T-helper 17 cell (primary cell): Measurements from ENCODE around the gene SRGAP3. TPM values are rescaled to one million over a fixed set of nuclear protein-coding genes. Genes with fewer than 3 reads are reported as not detected.
"Not testable (repeated sequence)": the region's sequence is repeated elsewhere in the genome, so short reads cannot be mapped to it uniquely, and the experiment has no call there.

Experiments
- ATAC-seq: fragments of 150-1000 bp; cut with Tn5 transposase; 2 replicates; pipeline ENCODE4 v1.10.0; 2021; ENCODE audit warnings: mild to moderate bottlenecking, moderate library complexity
- DNase-seq, 3 donors: peaks; one replicate each; pipeline versions ENCODE4 v3.0.0 to v3.0.0-alpha.2; 2020 to 2021
- H3K9me3 ChIP-seq: one replicate; pipeline ENCODE4 v1.7.0; 2013; ENCODE audit warnings: low read length, mild to moderate bottlenecking; ENCODE audit not compliant: control insufficient read depth, poor library complexity, severe bottlenecking
- H3K27ac Mint-ChIP-seq: one replicate; pipeline ENCODE4 v1.8.0; 2022; ENCODE audit warnings: mild to moderate bottlenecking, moderate library complexity, mixed read lengths
- H3K27me3 Mint-ChIP-seq: one replicate; pipeline ENCODE4 v1.8.0; 2022; ENCODE audit warnings: mixed read lengths
- H3K36me3 Mint-ChIP-seq: one replicate; pipeline ENCODE4 v1.8.0; 2022; ENCODE audit warnings: low read depth, mixed read lengths
- H3K4me1 Mint-ChIP-seq: one replicate; pipeline ENCODE4 v1.8.0; 2022; ENCODE audit warnings: mild to moderate bottlenecking, mixed read lengths
- H3K4me3 Mint-ChIP-seq: one replicate; pipeline ENCODE4 v1.8.0; 2022; ENCODE audit warnings: mild to moderate bottlenecking, moderate library complexity, mixed read lengths
- total RNA-seq, 4 donors: library from RNA in 2 of 4; stranded (reverse) in 2 of 4; gene quantifications; one replicate each; pipeline ENCODE4 v1.2.3 and lab custom pipeline; 2022 to 2026

SRGAP3 gene
- total RNA-seq, result 1 to 10 TPM; 1.8 to 2.2 TPM
- 2.4 to 5.6 reads per million in 2 donors for total RNA-seq (lab: John Stamatoyannopoulos, UW)

DNA sequence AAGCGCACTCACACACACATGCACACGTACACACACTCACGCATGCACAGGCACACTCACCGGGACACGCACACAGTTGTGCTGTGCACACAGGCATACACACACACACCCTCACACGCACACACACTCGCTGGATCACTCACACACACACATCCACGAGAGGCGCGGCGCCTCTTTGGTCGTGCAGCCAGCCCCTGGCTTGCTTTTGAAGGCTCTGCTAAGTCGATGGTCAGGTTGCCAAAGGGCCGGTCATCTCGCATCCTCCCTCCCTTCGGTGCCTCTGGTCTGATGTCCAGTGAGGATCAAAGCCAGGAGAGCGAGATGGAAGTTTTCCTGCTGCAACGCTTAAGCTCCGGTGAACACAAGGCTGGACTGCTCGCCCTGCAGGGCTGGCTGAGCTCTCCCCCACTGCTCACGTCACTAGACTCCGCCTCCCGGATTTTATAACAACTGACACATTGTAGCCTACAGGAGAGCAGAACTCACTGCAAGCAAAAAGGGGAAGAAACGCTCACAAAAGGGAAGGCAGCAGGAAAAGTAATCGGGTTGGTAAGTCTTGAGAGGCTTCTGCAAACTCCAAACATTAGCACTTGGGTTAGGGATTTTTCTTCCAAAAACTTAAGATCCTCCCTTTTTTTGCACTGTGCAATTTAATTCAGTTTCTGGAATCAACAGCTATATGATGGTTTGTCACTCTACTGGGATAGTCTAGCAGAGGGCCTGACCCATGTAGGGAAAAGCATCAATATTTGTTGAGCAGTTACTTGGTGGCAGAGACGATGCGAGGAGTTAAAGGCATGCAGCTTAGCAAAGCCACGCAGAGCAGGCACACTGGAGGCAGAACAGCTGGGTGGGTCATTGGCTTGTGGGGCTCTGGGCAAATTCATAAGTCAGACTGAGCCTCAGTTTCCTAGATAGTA is at the start of gene SRGAP3:
TSS of gene SRGAP3 (minus strand) at position 374 of the 920 bp plus-strand sequence. CDS start 695 bp downstream, outside the sequence.
- Mint-ChIP-seq H3K36me3 (no peaks in the 10 kb centered on the region), H3K27me3 (peaks cover 32% of the 10 kb centered on the region), H3K4me1 (peaks cover 16% of the 10 kb centered on the region), H3K27ac (peak within 1 kb of the TSS; percentile 68), H3K4me3 (peak within 1 kb of the TSS; percentile 92)
- DNase-seq (peak; percentile 31 to 48 (median 46)), ATAC-seq (peak; percentile 99)
- H3K9me3 ChIP-seq, result no peaks in the 10 kb centered on the region

GRCh38 chr3:9298236-9298635 is 48.8 kb upstream of the SRGAP3 start:
- H3K9me3 ChIP-seq, result no peaks in the 10 kb centered on the region
- Mint-ChIP-seq H3K27ac (no peak overlapping the region), H3K36me3 (peaks cover 7% of the 10 kb centered on the region), H3K27me3 (peaks cover 41% of the 10 kb centered on the region), H3K4me1 (peaks cover 6% of the 10 kb centered on the region), H3K4me3 (no peak overlapping the region)
- no peak for ATAC-seq
- DNase-seq, result no peak

DNA sequence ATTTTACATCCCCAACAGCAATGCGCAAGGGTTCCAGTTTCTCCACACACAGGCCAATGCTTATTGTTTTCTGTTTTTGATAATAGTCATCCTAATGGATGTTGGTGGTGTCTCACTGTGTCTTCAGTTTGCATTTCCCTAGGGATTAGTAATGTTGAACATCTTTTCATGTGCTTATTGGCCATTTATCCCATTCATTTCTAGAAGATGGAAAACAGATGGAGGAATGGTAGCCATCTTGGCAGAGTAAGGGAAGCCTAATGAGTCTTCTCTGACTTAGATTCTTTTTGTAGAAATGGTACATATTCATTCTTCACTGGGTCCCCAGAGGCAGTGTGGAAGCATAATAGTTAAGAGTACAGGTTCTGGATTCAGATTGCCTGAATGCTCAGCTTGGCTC is 46.8 kb upstream of the SRGAP3 start:
- H3K36me3 Mint-ChIP-seq, result peaks cover 9% of the 10 kb centered on the region
- no peak for ATAC-seq

GRCh38 chr3:9295007-9295406 is 45.6 kb upstream of the SRGAP3 start:
- no peaks in the 10 kb centered on the region for H3K9me3 ChIP-seq
- ATAC-seq, result no peak
- no peak overlapping the region for H3K27ac Mint-ChIP-seq
- peaks cover 39% of the 10 kb centered on the region for H3K27me3 Mint-ChIP-seq
- no peak overlapping the region for H3K4me3 Mint-ChIP-seq
- no peak for DNase-seq
- no peaks in the 10 kb centered on the region for H3K4me1 Mint-ChIP-seq
- peaks cover 4% of the 10 kb centered on the region for H3K36me3 Mint-ChIP-seq

More for the DNA sequence above, 46.8 kb upstream of the SRGAP3 start:
- Mint-ChIP-seq H3K27me3 (peaks cover 37% of the 10 kb centered on the region), H3K27ac (no peak overlapping the region), H3K4me1 (no peaks in the 10 kb centered on the region), H3K4me3 (no peak overlapping the region)
- no peak for DNase-seq
- no peaks in the 10 kb centered on the region for H3K9me3 ChIP-seq

DNA sequence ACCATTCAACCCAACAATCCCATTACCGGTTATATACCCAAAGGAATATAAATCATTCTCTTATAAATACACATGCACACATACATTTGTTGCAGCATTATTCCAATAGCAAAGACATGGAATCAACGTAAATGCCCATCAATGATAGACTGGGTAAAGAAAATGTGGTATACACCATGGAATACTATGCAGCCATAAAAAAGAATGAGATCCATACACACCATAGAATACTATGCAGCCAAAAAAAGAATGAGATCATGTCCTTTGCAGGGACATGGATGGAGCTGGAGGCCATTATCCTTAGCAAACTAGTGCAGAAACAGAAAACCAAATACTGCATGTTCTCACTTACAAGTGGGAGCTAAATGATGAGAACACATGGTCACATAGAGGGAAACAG is 44.5 kb upstream of the SRGAP3 start:
- H3K9me3 ChIP-seq, H3K4me3 Mint-ChIP-seq, H3K27ac Mint-ChIP-seq, H3K4me1 Mint-ChIP-seq, DNase-seq, ATAC-seq, H3K36me3 Mint-ChIP-seq: not testable (repeated sequence)
- peaks cover 45% of the 10 kb centered on the region for H3K27me3 Mint-ChIP-seq

GRCh38 chr3:9293076-9293475 is 43.6 kb upstream of the SRGAP3 start:
- no peak overlapping the region for H3K27ac Mint-ChIP-seq
- ATAC-seq (no peak), DNase-seq (no peak)
- H3K4me1 Mint-ChIP-seq, result no peaks in the 10 kb centered on the region
- H3K4me3 Mint-ChIP-seq, result no peak overlapping the region
- H3K36me3 Mint-ChIP-seq, result peaks cover 4% of the 10 kb centered on the region
- H3K9me3 ChIP-seq, result no peaks in the 10 kb centered on the region
- H3K27me3 Mint-ChIP-seq, result peaks cover 47% of the 10 kb centered on the region

DNA sequence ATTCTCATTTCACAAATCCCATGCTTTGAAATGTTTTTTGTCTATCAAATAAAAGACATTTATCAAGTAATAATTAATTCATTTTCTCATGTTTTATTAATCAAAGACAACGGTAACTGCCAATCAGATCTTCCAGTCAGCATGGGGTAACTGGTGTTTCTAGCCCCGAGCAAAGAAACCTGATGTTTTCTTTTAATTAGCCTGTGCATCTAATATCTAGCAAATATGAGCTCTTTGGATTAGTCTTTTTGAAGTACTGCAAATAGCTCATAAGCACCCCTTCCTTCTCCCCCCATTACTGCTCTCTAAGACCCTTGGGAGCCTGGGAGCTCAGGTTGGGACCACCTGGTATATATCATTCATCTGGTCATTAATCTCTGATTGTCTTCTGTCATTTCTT is 43.1 kb upstream of the SRGAP3 start:
- H3K4me3 Mint-ChIP-seq, result no peak overlapping the region
- no peak for ATAC-seq
- no peak overlapping the region for H3K27ac Mint-ChIP-seq
- peaks cover 4% of the 10 kb centered on the region for H3K36me3 Mint-ChIP-seq
- H3K9me3 ChIP-seq, result no peaks in the 10 kb centered on the region
- DNase-seq, result no peak
- peaks cover 47% of the 10 kb centered on the region for H3K27me3 Mint-ChIP-seq
- H3K4me1 Mint-ChIP-seq, result no peaks in the 10 kb centered on the region

- no peaks in the 10 kb centered on the region for H3K4me1 Mint-ChIP-seq
- H3K36me3 Mint-ChIP-seq, result peaks cover 4% of the 10 kb centered on the region
- H3K27ac Mint-ChIP-seq, result no peak overlapping the region
- DNase-seq, result no peak
- ATAC-seq, result no peak
- H3K27me3 Mint-ChIP-seq, result peaks cover 46% of the 10 kb centered on the region
- no peak overlapping the region for H3K4me3 Mint-ChIP-seq
- H3K9me3 ChIP-seq, result no peaks in the 10 kb centered on the region
Observed at GRCh38 chr3:9291821-9292410, 42.5 kb upstream of the SRGAP3 start.

DNA sequence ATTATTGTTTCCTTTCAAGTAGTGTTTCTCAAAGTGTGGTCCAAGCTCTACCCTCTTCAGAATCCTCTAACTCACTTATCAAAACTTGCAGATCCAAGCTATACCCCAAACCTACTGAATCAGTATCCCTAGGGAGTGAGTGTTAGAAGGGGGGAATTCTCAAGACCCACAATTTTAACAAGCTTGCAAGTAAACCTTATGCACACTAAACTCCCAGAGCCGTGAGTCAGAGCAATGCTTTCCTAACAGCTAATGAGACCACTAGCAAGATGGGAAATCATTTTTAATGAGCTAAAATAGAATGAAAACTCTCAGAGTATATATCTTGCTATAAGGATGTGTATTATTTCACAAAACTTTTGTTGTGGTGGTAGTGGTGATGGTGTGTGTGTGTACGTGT is 41.1 kb upstream of the SRGAP3 start:
- Mint-ChIP-seq H3K4me3 (no peak overlapping the region), H3K36me3 (peaks cover 2% of the 10 kb centered on the region), H3K27me3 (peaks cover 39% of the 10 kb centered on the region), H3K4me1 (no peaks in the 10 kb centered on the region), H3K27ac (no peak overlapping the region)
- ATAC-seq (no peak), DNase-seq (no peak)
- no peaks in the 10 kb centered on the region for H3K9me3 ChIP-seq

DNA sequence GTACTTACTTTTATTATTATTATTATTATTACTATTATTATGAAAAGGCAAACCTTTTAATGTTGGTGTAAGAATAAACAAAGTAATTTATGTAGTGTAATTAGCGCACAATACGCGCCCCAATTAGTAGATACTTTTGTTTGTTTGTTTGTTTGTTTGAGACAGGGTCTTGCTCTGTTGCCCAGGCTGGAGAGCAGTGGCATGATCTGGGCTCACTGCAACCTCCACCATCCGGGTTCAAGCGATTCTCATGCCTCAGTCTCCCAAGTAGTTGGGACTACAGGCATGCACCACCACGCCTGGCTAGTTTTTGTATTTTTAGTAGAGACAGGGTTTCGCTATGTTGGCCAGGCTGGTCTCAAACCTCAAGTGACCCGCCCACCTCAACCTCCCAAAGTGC is 32.1 kb upstream of the SRGAP3 start:
- H3K4me1 Mint-ChIP-seq, DNase-seq, H3K27ac Mint-ChIP-seq, H3K4me3 Mint-ChIP-seq, ATAC-seq, H3K9me3 ChIP-seq, H3K36me3 Mint-ChIP-seq, H3K27me3 Mint-ChIP-seq: not testable (repeated sequence)

DNA sequence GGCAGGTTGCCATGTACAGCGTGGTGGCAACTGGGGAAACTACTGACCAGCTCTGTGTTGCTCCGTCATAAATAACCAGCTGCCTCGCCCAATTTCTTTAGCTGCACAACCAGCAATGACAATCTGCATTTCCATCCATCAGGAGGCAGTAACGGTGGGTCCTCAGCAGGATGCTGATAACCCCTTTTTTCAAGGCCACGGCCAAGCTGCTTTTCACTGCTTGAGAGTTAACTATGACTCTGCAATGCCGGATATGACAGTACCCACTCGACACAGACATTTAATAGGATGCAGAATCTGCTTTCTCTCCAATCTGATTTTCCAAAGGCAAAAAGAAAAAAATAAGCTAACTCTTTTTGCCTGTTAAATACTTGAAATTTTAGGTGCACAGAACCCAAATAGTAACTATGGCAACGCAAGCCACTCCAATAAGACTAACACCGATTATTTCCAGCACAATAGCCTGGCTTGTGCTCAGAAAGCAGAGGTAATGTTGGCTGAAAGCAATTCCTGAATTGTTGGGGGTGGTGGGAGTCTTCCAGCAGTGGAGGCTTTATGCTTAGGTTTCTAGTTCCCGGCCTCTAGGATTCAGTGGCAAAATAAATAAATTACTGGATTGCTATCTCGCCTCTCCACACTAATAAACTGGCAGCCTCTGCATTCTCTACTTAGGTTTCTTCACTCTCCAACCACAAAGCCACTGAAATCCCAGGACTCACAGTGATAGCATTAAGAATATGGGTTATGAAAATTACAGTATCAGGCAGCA is 31.2 kb upstream of the SRGAP3 start:
- H3K4me3 Mint-ChIP-seq, result no peak overlapping the region
- no peak for ATAC-seq
- no peak for DNase-seq
- H3K9me3 ChIP-seq, result no peaks in the 10 kb centered on the region
- H3K36me3 Mint-ChIP-seq, result no peaks in the 10 kb centered on the region
- peaks cover 9% of the 10 kb centered on the region for H3K27me3 Mint-ChIP-seq
- no peaks in the 10 kb centered on the region for H3K4me1 Mint-ChIP-seq
- no peak overlapping the region for H3K27ac Mint-ChIP-seq

- DNase-seq (no peak), ATAC-seq (no peak)
- Mint-ChIP-seq H3K4me1 (no peaks in the 10 kb centered on the region), H3K27ac (no peak overlapping the region), H3K36me3 (no peaks in the 10 kb centered on the region), H3K27me3 (peaks cover 9% of the 10 kb centered on the region), H3K4me3 (no peak overlapping the region)
- no peaks in the 10 kb centered on the region for H3K9me3 ChIP-seq
Observed at GRCh38 chr3:9279966-9280365, 30.5 kb upstream of the SRGAP3 start.

GRCh38 chr3:9278498-9278897 is 29.1 kb upstream of the SRGAP3 start:
- no peak for DNase-seq
- no peak overlapping the region for H3K27ac Mint-ChIP-seq
- peaks cover under 1% of the 10 kb centered on the region for H3K4me1 Mint-ChIP-seq
- H3K9me3 ChIP-seq, result no peaks in the 10 kb centered on the region
- H3K4me3 Mint-ChIP-seq, result no peak overlapping the region
- peaks cover 15% of the 10 kb centered on the region for H3K27me3 Mint-ChIP-seq
- ATAC-seq, result no peak
- H3K36me3 Mint-ChIP-seq, result no peaks in the 10 kb centered on the region
